ENCODE measurements around the gene SLC1A2. TPM values are rescaled to one million over a fixed set of nuclear protein-coding genes. Genes with fewer than 3 reads are reported as not detected.

The SLC1A2 gene
- total and polyA plus RNA-seq, 2 donors (not counting 3 experiments of a cell fraction or from before 2014, with no cell fraction given), result not detected

DNA sequence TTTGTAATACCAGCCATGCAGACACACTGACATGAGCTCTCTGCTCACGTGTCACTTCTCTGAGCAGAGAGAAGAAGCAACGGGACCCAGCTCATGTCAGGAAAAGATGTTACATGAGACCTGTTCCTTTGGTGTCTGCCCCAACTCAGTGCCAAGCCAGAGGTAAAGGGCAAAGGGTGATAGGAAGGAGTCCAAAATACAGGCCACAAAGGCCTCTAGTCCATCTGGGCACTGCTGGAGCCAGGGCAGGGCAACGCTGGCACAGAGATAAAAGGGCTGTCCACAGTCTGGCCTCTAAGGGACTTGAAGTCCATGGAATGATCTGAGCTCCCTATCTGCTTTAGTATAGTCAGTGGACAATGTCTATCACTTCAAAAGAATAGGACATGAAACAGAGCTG lies 79.3 kb downstream of the SLC1A2 start:
- Histone ChIP-seq H3K4me3 (replicated peaks in 1 of 3; ENCODE audit: insufficient read depth in 1 of 3, low read depth in 1 of 3, low read length in 3 of 3) (no peak overlapping the region), H2AFZ (ENCODE audit: low read depth, low read length) (no peak overlapping the region), H3K9me1 (replicated peaks; ENCODE audit: control insufficient read depth, extremely low read depth, insufficient read depth, low read length) (no peaks in the 10 kb centered on the region), H3K27ac (ENCODE audit: insufficient read depth, low read depth, low read length) (no peak overlapping the region), H3K9ac (replicated peaks; ENCODE audit: extremely low read depth, insufficient read depth, low read length) (no peak overlapping the region), H3K9me3 (replicated peaks; ENCODE audit: control insufficient read depth, insufficient read depth, low read length) (no peaks in the 10 kb centered on the region), H4K20me1 (replicated peaks; ENCODE audit: control insufficient read depth, extremely low read depth, insufficient read depth, low read length) (no peaks in the 10 kb centered on the region), H3K27me3 (ENCODE audit: control insufficient read depth in 2 of 2, insufficient read depth in 2 of 2, low read length in 2 of 2) (no peaks in the 10 kb centered on the region), H3K36me3 (ENCODE audit: control insufficient read depth in 2 of 2, extremely low read depth in 1 of 2, insufficient read depth in 2 of 2, low read length in 2 of 2) (no peaks in the 10 kb centered on the region), H3K4me2 (ENCODE audit: insufficient read depth, low read length) (no peak overlapping the region), H3K4me1 (ENCODE audit: control insufficient read depth, extremely low read depth, insufficient read depth, low read length) (no peaks in the 10 kb centered on the region), H3K79me2 (ENCODE audit: control insufficient read depth, insufficient read depth, low read length) (no peaks in the 10 kb centered on the region)
- dilution Hi-C loops (cut with MboI; ENCODE audit: extremely low pct_ligation_motif_present, low sequenced_read_pairs) (no loop called here), intact Hi-C loops (cut with micrococcal nuclease) (no loop called here)
- ChIA-PET CTCF (interaction anchor here (1.4 kb wide), 1 partner anchor 51 kb away, joined by 3 read pairs; no protein-coding TSS in a partner anchor), POLR2A (no interaction called here)
- FAIRE-seq, result no peak
- no peak for TF ChIP-seq POLR2A (IDR thresholded peaks at IDR 0.05; ENCODE audit: low read depth, low read length)
- TF ChIP-seq POLR2AphosphoS5 (IDR thresholded peaks at IDR 0.05; ENCODE audit: insufficient read depth, low read depth, low read length), result no peak
- TF ChIP-seq, protein P1, sequence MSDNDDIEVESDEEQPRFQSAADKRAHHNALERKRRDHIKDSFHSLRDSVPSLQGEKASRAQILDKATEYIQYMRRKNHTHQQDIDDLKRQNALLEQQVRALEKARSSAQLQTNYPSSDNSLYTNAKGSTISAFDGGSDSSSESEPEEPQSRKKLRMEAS (IDR thresholded peaks at IDR 0.05; ENCODE audit: insufficient read depth, insufficient read length), result no peak
- TF ChIP-seq MYC (IDR thresholded peaks at IDR 0.05; ENCODE audit: low read depth, low read length), result no peak
- TF ChIP-seq GATA2 (IDR thresholded peaks at IDR 0.05; ENCODE audit: insufficient read depth, insufficient read length, low read depth, low read length), result no peak
- no peak for TF ChIP-seq FOS (IDR thresholded peaks at IDR 0.05; ENCODE audit: borderline replicate concordance, insufficient read depth, low read length)
- TF ChIP-seq EZH2 (IDR thresholded peaks at IDR 0.05; ENCODE audit: borderline replicate concordance, low read depth, low read length, severe bottlenecking), result no peak
- no peak for TF ChIP-seq JUN (IDR thresholded peaks at IDR 0.05; ENCODE audit: borderline replicate concordance, insufficient read depth, insufficient read length, low read depth)
- TF ChIP-seq, protein P2, sequence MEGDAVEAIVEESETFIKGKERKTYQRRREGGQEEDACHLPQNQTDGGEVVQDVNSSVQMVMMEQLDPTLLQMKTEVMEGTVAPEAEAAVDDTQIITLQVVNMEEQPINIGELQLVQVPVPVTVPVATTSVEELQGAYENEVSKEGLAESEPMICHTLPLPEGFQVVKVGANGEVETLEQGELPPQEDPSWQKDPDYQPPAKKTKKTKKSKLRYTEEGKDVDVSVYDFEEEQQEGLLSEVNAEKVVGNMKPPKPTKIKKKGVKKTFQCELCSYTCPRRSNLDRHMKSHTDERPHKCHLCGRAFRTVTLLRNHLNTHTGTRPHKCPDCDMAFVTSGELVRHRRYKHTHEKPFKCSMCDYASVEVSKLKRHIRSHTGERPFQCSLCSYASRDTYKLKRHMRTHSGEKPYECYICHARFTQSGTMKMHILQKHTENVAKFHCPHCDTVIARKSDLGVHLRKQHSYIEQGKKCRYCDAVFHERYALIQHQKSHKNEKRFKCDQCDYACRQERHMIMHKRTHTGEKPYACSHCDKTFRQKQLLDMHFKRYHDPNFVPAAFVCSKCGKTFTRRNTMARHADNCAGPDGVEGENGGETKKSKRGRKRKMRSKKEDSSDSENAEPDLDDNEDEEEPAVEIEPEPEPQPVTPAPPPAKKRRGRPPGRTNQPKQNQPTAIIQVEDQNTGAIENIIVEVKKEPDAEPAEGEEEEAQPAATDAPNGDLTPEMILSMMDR (IDR thresholded peaks at IDR 0.05; ENCODE audit: extremely low read depth in 1 of 2, insufficient read depth in 1 of 2, low read depth in 1 of 2, low read length in 2 of 2), result no peak
- no TSS peak for BruUV-seq (replicated peaks)
- DNase-seq (ENCODE audit: low read depth, low spot score), result no peak

Measured in endothelial cell of umbilical vein (primary cell).